AG09319 (cell line): ENCODE measurements around the gene DLEU7.

ENCODE experiments used
- DNase-seq: peaks from one replicate; pipeline ENCODE4 v3.0.0-alpha.2; 2010; ENCODE audit warnings: low read depth; ENCODE audit errors: extremely low read depth
- TF ChIP-seq, protein P1 (sequence below): IDR thresholded peaks from 2 replicates; pipeline ENCODE4 v1.5.1; 2011; ENCODE audit warnings: low read depth, mild to moderate bottlenecking, inconsistent platforms, low read length, moderate library complexity

The DLEU7 gene

GRCh38 chr13:50842990-50843256, 569 bp downstream of the DLEU7 start:
- no peak for DNase-seq

DNA sequence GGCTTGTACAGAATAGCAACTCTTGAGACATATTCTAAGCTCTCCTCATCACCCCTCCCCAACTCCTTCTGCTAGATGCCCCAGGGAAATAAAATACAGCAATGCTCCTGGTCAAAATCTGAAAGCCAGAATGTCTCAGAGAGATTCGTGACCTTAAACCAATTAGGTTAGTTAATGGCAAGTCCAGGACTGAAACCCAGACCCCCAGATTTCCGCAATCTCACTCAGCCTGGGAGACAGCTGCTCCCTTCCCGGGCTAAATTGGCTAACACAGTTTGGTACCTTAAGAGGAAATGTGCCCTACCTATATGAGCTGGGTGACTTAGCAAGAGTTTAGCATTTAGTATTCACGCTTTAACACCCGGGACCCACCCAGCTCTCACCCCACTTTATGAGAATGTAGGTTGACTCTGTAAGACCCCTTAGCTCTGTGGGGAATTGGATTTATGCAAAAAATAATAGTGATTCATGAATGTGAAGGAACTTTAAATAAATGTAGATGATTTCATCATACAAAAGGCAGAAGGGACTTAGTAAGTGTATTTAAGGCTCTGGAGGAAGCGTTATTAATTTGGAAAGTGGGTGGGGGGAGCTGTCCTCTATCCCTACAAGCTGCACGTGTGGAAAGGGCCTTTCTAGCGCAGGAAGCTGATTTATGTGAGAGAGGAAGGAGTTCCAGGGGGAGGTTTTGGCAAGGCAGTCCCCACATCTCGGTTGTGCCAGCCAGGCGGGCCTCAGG, 1.1 kb downstream of the DLEU7 start:
- TF ChIP-seq, protein P1, sequence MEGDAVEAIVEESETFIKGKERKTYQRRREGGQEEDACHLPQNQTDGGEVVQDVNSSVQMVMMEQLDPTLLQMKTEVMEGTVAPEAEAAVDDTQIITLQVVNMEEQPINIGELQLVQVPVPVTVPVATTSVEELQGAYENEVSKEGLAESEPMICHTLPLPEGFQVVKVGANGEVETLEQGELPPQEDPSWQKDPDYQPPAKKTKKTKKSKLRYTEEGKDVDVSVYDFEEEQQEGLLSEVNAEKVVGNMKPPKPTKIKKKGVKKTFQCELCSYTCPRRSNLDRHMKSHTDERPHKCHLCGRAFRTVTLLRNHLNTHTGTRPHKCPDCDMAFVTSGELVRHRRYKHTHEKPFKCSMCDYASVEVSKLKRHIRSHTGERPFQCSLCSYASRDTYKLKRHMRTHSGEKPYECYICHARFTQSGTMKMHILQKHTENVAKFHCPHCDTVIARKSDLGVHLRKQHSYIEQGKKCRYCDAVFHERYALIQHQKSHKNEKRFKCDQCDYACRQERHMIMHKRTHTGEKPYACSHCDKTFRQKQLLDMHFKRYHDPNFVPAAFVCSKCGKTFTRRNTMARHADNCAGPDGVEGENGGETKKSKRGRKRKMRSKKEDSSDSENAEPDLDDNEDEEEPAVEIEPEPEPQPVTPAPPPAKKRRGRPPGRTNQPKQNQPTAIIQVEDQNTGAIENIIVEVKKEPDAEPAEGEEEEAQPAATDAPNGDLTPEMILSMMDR = no peak
- no peak for DNase-seq

More at GRCh38 chr13:50842990-50843256, 569 bp downstream of the DLEU7 start:
- TF ChIP-seq, protein P1 = no peak

DNA sequence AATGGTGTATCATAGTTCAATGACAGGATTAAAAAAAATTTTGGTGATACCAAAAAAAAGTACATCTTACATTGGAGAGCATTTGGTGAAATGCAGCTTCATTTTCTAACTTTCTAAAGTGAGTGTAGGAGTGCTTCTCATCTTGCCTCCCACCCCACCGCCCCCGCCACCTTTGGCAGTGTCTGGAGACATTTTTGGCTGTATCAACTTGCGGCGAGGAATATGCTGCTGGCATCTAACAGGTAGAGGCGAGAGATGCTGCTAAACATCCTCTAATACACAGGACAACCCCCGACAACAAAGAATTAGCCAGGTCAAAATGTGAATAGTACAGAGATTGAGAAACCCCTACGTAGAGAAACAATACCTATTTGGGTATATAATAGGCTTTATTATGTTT, 1.7 kb downstream of the DLEU7 start:
- no peak for DNase-seq
- TF ChIP-seq, protein P1 = no peak

DNA sequence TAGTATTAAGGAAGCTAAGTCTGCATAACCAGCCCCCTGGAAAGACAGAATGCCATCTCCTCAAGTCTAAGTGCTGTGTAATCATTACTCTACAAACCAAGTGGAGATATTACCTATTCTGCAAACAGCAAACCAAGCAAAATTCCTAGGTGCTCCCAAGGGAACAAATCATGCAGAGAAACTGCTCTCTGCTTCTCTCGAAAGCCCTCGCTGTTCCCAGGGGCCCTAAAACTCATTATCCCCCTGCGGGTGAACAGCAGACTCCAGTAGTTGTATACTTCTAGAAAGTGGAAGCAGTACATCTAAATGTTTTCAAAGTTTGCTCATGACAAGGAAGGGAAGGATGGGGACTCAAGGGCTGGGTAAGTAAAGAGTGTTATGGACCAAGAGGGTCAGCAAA, 3.2 kb downstream of the DLEU7 start:
- TF ChIP-seq, protein P1 = no peak
- DNase-seq = no peak

DNA sequence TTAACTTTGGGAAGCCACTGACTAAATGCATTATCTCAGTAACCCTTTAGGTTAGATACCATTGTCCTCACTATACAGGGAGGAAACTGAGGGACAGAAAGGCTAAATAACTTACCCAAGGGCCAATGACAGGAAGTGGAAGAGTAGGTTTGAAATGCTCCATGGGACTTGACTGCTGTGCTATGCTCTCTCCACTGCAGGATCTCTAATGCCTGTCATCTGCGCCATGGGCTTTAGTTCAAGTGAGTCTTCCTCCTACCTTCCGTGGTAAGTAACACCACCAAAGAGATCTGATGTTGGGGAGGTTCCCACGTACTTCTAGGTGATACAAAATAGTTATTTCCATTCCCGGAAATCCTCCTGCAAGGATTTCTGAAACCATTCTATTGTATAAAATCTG, 3.7 kb downstream of the DLEU7 start:
- TF ChIP-seq, protein P1 = no peak

GRCh38 chr13:50838701-50839100, 4.8 kb downstream of the DLEU7 start:
- TF ChIP-seq, protein P1 = no peak
- no peak for DNase-seq

More for the DNA sequence above, 3.7 kb downstream of the DLEU7 start:
- DNase-seq = no peak

GRCh38 chr13:50838031-50838430, 5.5 kb downstream of the DLEU7 start:
- TF ChIP-seq, protein P1 = no peak
- no peak for DNase-seq
